SK-N-MC (cell line): ENCODE measurements around the gene OR10A7.

Source experiments
- EZH2 ChIP-seq: fragments of 200-600 bp; sonication (generic); IDR thresholded peaks from one replicate; pipeline ENCODE4 v1.6.1; 2017; ENCODE audit warnings: antibody characterized with exemption
- FOXP2 ChIP-seq: optimal IDR thresholded peaks from 2 replicates; pipeline ENCODE3; 2011; ENCODE audit warnings: mild to moderate bottlenecking, moderate library complexity; ENCODE audit not compliant: insufficient read depth; ENCODE audit errors: extremely low read length, control extremely low read depth
- POLR2AphosphoS5 ChIP-seq: IDR thresholded peaks from 2 replicates; pipeline ENCODE4 v1.6.1; 2012; ENCODE audit warnings: mild to moderate bottlenecking, low read depth, low read length, borderline replicate concordance

DNA sequence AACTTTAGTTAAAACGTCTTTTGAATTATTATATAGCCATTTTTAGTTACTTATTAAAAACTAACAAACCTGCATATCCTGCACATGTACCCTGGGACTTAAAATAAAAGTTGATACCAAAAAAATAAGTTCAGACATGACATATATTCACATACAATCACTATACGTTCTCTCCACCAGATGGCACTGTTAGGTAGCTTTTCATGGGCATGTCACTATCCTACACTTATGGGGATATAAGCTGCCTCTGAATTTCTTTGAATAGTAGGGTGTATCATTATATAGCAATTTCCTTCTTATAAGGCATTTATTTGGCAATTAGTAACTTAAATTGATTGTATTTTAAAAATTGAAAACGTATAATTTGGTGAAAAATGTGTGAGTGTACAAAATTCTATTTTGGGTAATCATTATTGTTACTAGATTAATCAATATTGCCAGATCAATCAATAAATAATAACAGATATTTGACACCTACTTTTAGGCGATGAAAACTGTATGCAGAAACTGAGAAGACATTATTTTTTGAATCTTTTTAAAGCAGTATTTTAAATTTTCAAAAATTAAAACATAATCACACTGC, 31.8 kb upstream of the OR10A7 start:
- TF ChIP-seq POLR2AphosphoS5 (no peak), EZH2 (no peak), FOXP2 (no peak)
